ENCODE data around the gene PRKCSH. TPM values are rescaled to one million over a fixed set of nuclear protein-coding genes. Genes with fewer than 3 reads are reported as not detected.
"Not testable (repeated sequence)": the region's sequence is repeated elsewhere in the genome, so short reads cannot be mapped to it uniquely, and the experiment has no call there.

Gene PRKCSH
- total RNA-seq, 1 donor from 2014 or later: 288 TPM

- no peak for DNase-seq (ENCODE audit: extremely low read depth, low read depth, low spot score)
These were observed 16.6 kb upstream of the PRKCSH start, which contains the start of gene RGL3 for GRCh38 chr19:11418549-11419506. TSS of gene RGL3 (minus strand) at chr19:11419314. CDS start at chr19:11419278, 36 bp downstream.

- DNase-seq (ENCODE audit: extremely low read depth, low read depth, low spot score): no peak
These were observed 14.7 kb upstream of the PRKCSH start for GRCh38 chr19:11420429-11421370.

GRCh38 chr19:11421371-11422098 lies 13.9 kb upstream of the PRKCSH start:
- DNase-seq (ENCODE audit: extremely low read depth, low read depth, low spot score): no peak

- no peak for DNase-seq (ENCODE audit: extremely low read depth, low read depth, low spot score)
These were observed 13.0 kb upstream of the PRKCSH start for GRCh38 chr19:11422163-11423065.

GRCh38 chr19:11423164-11423790 lies 12.2 kb upstream of the PRKCSH start:
- DNase-seq (ENCODE audit: extremely low read depth, low read depth, low spot score): no peak

GRCh38 chr19:11423791-11424181 lies 11.6 kb upstream of the PRKCSH start:
- DNase-seq (ENCODE audit: extremely low read depth, low read depth, low spot score): no peak

GRCh38 chr19:11425719-11426457 lies 9.5 kb upstream of the PRKCSH start:
- DNase-seq (ENCODE audit: extremely low read depth, low read depth, low spot score): no peak

GRCh38 chr19:11426656-11427055 lies 8.8 kb upstream of the PRKCSH start:
- no peak for DNase-seq (ENCODE audit: extremely low read depth, low read depth, low spot score)

GRCh38 chr19:11433526-11433925 lies 1.9 kb upstream of the PRKCSH start:
- DNase-seq (ENCODE audit: extremely low read depth, low read depth, low spot score): not testable (repeated sequence)

- no peak for DNase-seq (ENCODE audit: extremely low read depth, low read depth, low spot score)
These were observed 755 bp upstream of the PRKCSH start for GRCh38 chr19:11434703-11435056.

- no peak for DNase-seq (ENCODE audit: extremely low read depth, low read depth, low spot score)
These were observed 438 bp downstream of the PRKCSH start for GRCh38 chr19:11435833-11436313.

GRCh38 chr19:11437955-11438354 lies 2.5 kb downstream of the PRKCSH start:
- DNase-seq (ENCODE audit: extremely low read depth, low read depth, low spot score): no peak

GRCh38 chr19:11444059-11444458 lies 8.6 kb downstream of the PRKCSH start:
- DNase-seq (ENCODE audit: extremely low read depth, low read depth, low spot score): no peak

- DNase-seq (ENCODE audit: extremely low read depth, low read depth, low spot score): no peak
These were observed 9.7 kb downstream of the PRKCSH start for GRCh38 chr19:11445141-11445540.

- DNase-seq (ENCODE audit: extremely low read depth, low read depth, low spot score): no peak
These were observed 10.8 kb downstream of the PRKCSH start for GRCh38 chr19:11446271-11446651.

- DNase-seq (ENCODE audit: extremely low read depth, low read depth, low spot score): no peak
These were observed 11.3 kb downstream of the PRKCSH start for GRCh38 chr19:11446652-11447301.

- DNase-seq (ENCODE audit: extremely low read depth, low read depth, low spot score): no peak
These were observed 12.2 kb downstream of the PRKCSH start for GRCh38 chr19:11447347-11448262.

All from glomerular endothelial cell (primary cell).